Astrocyte (in vitro differentiated cells and primary cell): Measurements from ENCODE around the gene PERM1. TPM values are rescaled to one million over a fixed set of nuclear protein-coding genes. Genes with fewer than 3 reads are reported as not detected.

ENCODE experiments used
- DNase-seq: peaks from one replicate; pipeline ENCODE4 v3.0.0-alpha.2; 2010; ENCODE audit warnings: low read depth
- FAIRE-seq: peaks from 2 replicates; lab custom pipeline; 2011; peaks lifted over from hg19 to GRCh38; lab: Jason Lieb, UNC
- H2AFZ ChIP-seq: 2 replicates; pipeline ENCODE4 v1.6.0; 2012; ENCODE audit warnings: low read depth, low read length, inconsistent platforms
- H3K27ac ChIP-seq: 2 replicates; pipeline ENCODE4 v1.5.1; 2011; ENCODE audit warnings: low read depth, low read length, inconsistent platforms
- H3K27me3 ChIP-seq: 2 replicates; pipeline ENCODE4 v1.6.0; 2011; ENCODE audit warnings: low read length, inconsistent platforms; ENCODE audit not compliant: insufficient read depth
- H3K36me3 ChIP-seq: 2 replicates; pipeline ENCODE4 v1.5.1; 2011; ENCODE audit warnings: low read length, inconsistent platforms; ENCODE audit not compliant: insufficient read depth
- H3K4me1 ChIP-seq: 2 replicates; pipeline ENCODE4 v1.5.1; 2011; ENCODE audit warnings: low read length, inconsistent platforms; ENCODE audit not compliant: insufficient read depth
- H3K4me2 ChIP-seq: 2 replicates; pipeline ENCODE4 v1.6.0; 2012; ENCODE audit warnings: low read length, inconsistent platforms
- H3K4me3 ChIP-seq: 2 replicates; pipeline ENCODE4 v1.5.1; 2011; ENCODE audit warnings: low read depth, mild to moderate bottlenecking, low read length, inconsistent platforms; ENCODE audit not compliant: insufficient read depth
- H3K79me2 ChIP-seq: 2 replicates; pipeline ENCODE4 v1.6.0; 2012; ENCODE audit warnings: mild to moderate bottlenecking, low read length, inconsistent platforms; ENCODE audit not compliant: insufficient read depth
- H3K9ac ChIP-seq: 2 replicates; pipeline ENCODE4 v1.6.0; 2012; ENCODE audit warnings: mild to moderate bottlenecking, low read length, inconsistent platforms
- H3K9me3 ChIP-seq: 2 replicates; pipeline ENCODE4 v1.5.1; 2012; ENCODE audit warnings: low read depth, mild to moderate bottlenecking, low read length, inconsistent platforms; ENCODE audit not compliant: insufficient read depth
- H4K20me1 ChIP-seq: 2 replicates; pipeline ENCODE4 v1.6.0; 2012; ENCODE audit warnings: low read length, inconsistent platforms; ENCODE audit not compliant: insufficient read depth
- H3K27ac Mint-ChIP-seq: one replicate; pipeline ENCODE4 v1.8.0; 2021; ENCODE audit warnings: mild to moderate bottlenecking, mixed read lengths; ENCODE audit not compliant: unreplicated experiment
- H3K27me3 Mint-ChIP-seq: one replicate; pipeline ENCODE4 v1.8.0; 2021; ENCODE audit warnings: low read depth, mixed read lengths; ENCODE audit not compliant: unreplicated experiment
- H3K36me3 Mint-ChIP-seq: one replicate; pipeline ENCODE4 v1.8.0; 2021; ENCODE audit warnings: low read depth, mixed read lengths; ENCODE audit not compliant: unreplicated experiment
- H3K4me1 Mint-ChIP-seq: one replicate; pipeline ENCODE4 v1.8.0; 2021; ENCODE audit warnings: low read depth, mixed read lengths; ENCODE audit not compliant: unreplicated experiment
- H3K4me3 Mint-ChIP-seq: one replicate; pipeline ENCODE4 v1.8.0; 2021; ENCODE audit warnings: mild to moderate bottlenecking, moderate library complexity, mixed read lengths; ENCODE audit not compliant: unreplicated experiment
- H3K9me3 Mint-ChIP-seq: one replicate; pipeline ENCODE4 v1.8.0; 2021; ENCODE audit warnings: mild to moderate bottlenecking, mixed read lengths; ENCODE audit not compliant: unreplicated experiment
- EZH2 ChIP-seq: IDR thresholded peaks from 2 replicates; pipeline ENCODE4 v1.6.1; 2012; ENCODE audit warnings: mild to moderate bottlenecking, low read length, inconsistent platforms; ENCODE audit not compliant: insufficient read depth
- total RNA-seq: library from RNA; stranded (reverse); gene quantifications from 2 replicates; pipeline ENCODE4 v1.2.1, GENCODE V29; 2021
- TF ChIP-seq, protein P1 (sequence below): IDR thresholded peaks from 2 replicates; pipeline ENCODE4 v1.5.1; 2011; ENCODE audit warnings: low read depth, mild to moderate bottlenecking, inconsistent platforms, low read length, moderate library complexity; ENCODE audit not compliant: insufficient read depth

Gene PERM1
- total RNA-seq, 1 donor from 2014 or later = 0.20 TPM

DNA sequence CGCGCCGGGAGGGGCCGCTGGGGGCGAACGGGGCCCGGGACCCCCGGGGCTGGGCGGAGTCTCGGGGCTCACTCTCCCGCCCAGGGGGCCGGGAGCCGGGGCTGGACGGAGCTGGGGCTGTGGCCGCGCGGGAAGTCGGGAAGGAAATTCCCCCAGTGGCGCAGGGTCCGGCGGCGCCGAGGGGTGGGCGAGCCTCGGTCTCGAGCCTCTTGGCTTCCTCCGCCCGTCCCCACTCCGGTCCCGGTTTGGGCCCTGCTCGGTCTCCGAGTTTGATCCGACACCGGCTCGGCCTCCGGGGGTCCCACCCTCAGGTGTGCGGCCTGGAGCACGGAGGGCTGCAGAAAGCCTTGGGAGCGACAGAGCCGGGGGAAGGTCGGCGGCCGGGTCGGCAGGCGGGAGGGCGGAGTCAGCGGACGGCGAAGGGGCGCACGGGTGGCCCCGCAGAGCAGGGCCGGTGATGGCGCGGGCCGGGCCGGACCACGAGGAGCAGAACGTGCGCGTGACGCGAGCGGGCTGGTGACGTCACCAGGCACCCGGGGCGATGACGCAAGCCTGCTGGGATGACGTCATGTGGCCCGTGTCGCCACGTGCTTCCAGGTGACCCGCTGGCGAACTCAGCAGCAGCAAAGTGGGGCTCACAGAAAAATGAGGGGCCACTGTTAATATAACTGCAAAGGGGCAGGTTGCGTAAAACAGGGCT, 18.6 kb upstream of the PERM1 start:
- H3K4me3 ChIP-seq = peak overlapping the region; percentile 67
- H3K9me3 ChIP-seq = no peaks in the 10 kb centered on the region
- peak overlapping the region; percentile 98 for H3K27ac ChIP-seq
- FAIRE-seq (no peak), DNase-seq (peak; percentile 71)
- H3K27me3 ChIP-seq = no peaks in the 10 kb centered on the region
- Mint-ChIP-seq H3K4me1 (peaks cover 19% of the 10 kb centered on the region), H3K36me3 (peaks cover 6% of the 10 kb centered on the region), H3K27me3 (no peaks in the 10 kb centered on the region), H3K4me3 (peak overlapping the region; percentile 94), H3K27ac (peak overlapping the region; percentile 99), H3K9me3 (no peaks in the 10 kb centered on the region)
- H4K20me1 ChIP-seq = peaks cover 34% of the 10 kb centered on the region
- no peaks in the 10 kb centered on the region for H3K79me2 ChIP-seq
- peak overlapping the region; percentile 95 for H3K4me2 ChIP-seq
- H2AFZ ChIP-seq = peak overlapping the region; percentile 61
- H3K36me3 ChIP-seq = no peaks in the 10 kb centered on the region
- TF ChIP-seq, protein P1, sequence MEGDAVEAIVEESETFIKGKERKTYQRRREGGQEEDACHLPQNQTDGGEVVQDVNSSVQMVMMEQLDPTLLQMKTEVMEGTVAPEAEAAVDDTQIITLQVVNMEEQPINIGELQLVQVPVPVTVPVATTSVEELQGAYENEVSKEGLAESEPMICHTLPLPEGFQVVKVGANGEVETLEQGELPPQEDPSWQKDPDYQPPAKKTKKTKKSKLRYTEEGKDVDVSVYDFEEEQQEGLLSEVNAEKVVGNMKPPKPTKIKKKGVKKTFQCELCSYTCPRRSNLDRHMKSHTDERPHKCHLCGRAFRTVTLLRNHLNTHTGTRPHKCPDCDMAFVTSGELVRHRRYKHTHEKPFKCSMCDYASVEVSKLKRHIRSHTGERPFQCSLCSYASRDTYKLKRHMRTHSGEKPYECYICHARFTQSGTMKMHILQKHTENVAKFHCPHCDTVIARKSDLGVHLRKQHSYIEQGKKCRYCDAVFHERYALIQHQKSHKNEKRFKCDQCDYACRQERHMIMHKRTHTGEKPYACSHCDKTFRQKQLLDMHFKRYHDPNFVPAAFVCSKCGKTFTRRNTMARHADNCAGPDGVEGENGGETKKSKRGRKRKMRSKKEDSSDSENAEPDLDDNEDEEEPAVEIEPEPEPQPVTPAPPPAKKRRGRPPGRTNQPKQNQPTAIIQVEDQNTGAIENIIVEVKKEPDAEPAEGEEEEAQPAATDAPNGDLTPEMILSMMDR = no peak
- no peak for TF ChIP-seq EZH2
- peaks cover 24% of the 10 kb centered on the region for H3K4me1 ChIP-seq
- H3K9ac ChIP-seq = peak overlapping the region; percentile 97

DNA sequence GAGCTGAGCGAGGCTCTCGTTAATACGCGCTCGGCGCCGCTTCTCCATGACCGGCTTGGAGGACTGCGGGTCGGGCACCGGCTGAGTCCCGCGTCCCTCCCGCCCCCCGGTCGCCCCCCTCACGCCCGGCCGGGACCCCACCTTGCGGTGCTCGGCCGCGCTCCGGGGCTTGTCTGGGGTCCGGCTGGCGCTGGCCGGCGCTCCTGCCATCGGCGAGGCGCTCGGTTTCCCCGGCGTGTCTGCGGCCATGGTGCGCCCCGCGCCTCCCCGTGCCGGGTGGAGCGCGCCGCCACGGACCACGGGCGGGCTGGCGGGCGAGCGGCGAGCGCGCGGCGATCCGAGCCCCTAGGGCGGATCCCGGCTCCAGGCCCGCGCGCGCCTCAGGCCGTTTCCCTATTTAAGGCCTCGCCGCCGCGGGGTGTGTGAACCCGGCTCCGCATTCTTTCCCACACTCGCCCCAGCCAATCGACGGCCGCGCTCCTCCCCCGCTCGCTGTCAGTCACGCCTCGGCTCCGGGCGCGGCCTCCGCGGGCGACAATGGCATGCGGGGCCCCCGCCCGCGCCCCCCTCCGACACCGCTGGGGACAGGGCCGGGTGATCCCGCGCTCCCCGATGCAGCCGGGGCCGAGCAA, 17.9 kb upstream of the PERM1 start, which contains the start of gene HES4:
TSS of gene HES4 (minus strand) at position 373 of the 632 bp plus-strand sequence. CDS start at position 249, 124 bp downstream.
- peak; percentile 82 for DNase-seq
- peak within 1 kb of the TSS; percentile 99 for H3K27ac Mint-ChIP-seq
- no peaks in the 10 kb centered on the region for H3K9me3 Mint-ChIP-seq
- H3K27me3 ChIP-seq = no peaks in the 10 kb centered on the region
- peaks cover 34% of the 10 kb centered on the region for H4K20me1 ChIP-seq
- peaks cover 14% of the 10 kb centered on the region for H3K4me1 Mint-ChIP-seq
- peak within 1 kb of the TSS; percentile 67 for H3K4me3 ChIP-seq
- TF ChIP-seq, protein P1 = no peak
- TF ChIP-seq EZH2 = no peak
- H3K79me2 ChIP-seq = no peaks in the 10 kb centered on the region
- H3K36me3 Mint-ChIP-seq = peaks cover 8% of the 10 kb centered on the region
- H3K36me3 ChIP-seq = no peaks in the 10 kb centered on the region
- H2AFZ ChIP-seq = peak within 1 kb of the TSS; percentile 61
- H3K27me3 Mint-ChIP-seq = no peaks in the 10 kb centered on the region
- peak within 1 kb of the TSS; percentile 98 for H3K27ac ChIP-seq
- H3K4me3 Mint-ChIP-seq = peak within 1 kb of the TSS; percentile 94
- peaks cover 17% of the 10 kb centered on the region for H3K4me1 ChIP-seq
- no peaks in the 10 kb centered on the region for H3K9me3 ChIP-seq
- no peak for FAIRE-seq
- H3K4me2 ChIP-seq = peak within 1 kb of the TSS; percentile 95
- H3K9ac ChIP-seq = peak within 1 kb of the TSS; percentile 97
